ENCODE data around the gene MED15. TPM values are rescaled to one million over a fixed set of nuclear protein-coding genes. Genes with fewer than 3 reads are reported as not detected.

MED15 gene
- total RNA-seq, 2 experiments from 2014 or later = 94.7 to 108 TPM

DNA sequence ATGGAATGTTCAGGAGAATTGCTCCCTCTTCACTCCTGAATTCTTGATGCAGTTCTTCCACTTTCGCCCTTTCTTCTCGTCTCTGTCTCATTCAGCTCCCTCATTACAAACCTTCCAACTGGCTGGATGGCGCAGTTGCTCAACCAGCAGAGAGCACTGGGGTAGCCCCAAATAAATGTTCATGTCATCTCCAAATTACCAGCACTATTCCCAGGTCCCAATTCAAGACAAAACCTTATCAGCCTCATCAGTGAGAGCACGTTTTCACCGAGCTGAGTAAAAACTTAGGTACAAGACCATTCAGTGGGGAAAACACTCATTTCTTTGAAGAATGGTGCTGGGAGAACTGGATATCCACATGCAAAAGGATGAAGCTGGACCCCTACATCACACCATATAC, 120.0 kb downstream of the MED15 start:
- DNase-seq = no peak
- no peaks in the 10 kb centered on the region for H3K36me3 Mint-ChIP-seq (ENCODE audit: low read depth)
- intact Hi-C loops (cut with micrococcal nuclease) = no loop called here
- no peak overlapping the region for H3K4me3 Mint-ChIP-seq
- H3K27me3 Mint-ChIP-seq (ENCODE audit: low read depth) = no peaks in the 10 kb centered on the region
- H3K27ac Mint-ChIP-seq = no peak overlapping the region
- no peaks in the 10 kb centered on the region for H3K9me3 Mint-ChIP-seq
- CTCF ChIA-PET = no interaction called here
- H3K4me1 Mint-ChIP-seq (ENCODE audit: low read depth) = peaks cover 13% of the 10 kb centered on the region

DNA sequence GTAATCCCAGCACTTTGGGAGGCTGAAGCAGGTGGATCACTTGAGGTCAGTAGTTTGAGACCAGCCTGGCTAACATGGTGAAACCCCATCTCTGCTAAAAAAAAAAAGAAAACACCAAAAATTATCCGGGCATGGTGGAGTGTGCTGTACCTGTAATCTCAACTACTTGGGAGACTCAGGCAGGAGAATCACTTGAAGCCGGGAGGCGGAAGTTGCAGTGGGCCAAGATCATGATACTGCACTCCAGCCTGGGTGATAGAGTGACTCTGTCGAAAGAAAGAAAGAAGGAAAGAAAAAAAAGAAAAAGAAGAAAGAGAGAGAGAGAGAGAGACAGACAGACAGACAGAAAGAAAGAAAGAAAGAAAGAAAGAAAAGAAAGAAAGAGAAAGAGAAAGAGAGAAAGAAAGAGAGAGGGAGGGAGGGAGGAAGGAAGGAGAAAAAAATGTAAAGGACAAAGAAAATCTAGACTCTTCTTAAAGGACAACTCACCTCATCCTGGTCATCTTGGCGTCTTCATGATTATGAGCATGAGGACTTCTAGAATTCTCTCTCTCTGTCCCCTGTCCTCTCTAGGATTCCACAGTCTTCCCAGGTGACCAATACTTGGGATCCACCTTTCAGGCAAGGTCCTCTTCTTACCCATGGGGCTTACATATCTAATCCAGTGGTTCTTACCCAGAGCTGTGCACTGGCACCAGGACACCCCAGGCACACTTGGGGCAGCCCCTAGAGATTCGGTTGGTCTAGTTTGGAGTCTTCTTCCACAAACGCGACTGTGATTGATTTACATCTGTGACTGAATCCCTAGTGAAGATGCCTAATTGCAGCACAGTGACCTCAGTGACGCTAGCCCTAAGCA, 120.9 kb downstream of the MED15 start:
- CTCF ChIA-PET = no interaction called here
- Mint-ChIP-seq H3K4me3 (no peak overlapping the region), H3K4me1 (ENCODE audit: low read depth) (peaks cover 13% of the 10 kb centered on the region), H3K27me3 (ENCODE audit: low read depth) (no peaks in the 10 kb centered on the region), H3K36me3 (ENCODE audit: low read depth) (no peaks in the 10 kb centered on the region), H3K27ac (no peak overlapping the region), H3K9me3 (no peaks in the 10 kb centered on the region)
- intact Hi-C loops (cut with micrococcal nuclease) = no loop called here
- no peak for DNase-seq

DNA sequence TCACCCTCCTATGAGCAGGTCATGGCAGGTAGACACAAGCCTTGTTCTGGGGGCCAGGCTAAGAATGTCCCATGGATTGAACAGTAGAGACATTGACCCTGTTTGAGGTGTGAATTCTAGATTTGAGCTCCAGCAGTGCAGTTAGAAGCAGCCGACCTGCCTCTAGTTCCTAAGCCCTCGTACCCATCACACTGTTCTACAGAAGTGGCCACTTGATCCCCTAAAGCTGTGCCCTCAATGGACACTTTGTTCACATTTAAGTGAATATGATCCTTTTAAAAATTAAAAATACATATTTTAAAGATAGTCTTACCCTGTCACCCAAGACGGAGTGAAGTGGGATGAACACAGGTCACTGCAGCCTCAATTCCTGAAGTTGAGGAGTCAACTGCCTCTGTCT, 122.0 kb downstream of the MED15 start:
- Mint-ChIP-seq H3K4me3 (no peak overlapping the region), H3K36me3 (ENCODE audit: low read depth) (no peaks in the 10 kb centered on the region), H3K27ac (no peak overlapping the region), H3K4me1 (ENCODE audit: low read depth) (peaks cover 9% of the 10 kb centered on the region), H3K9me3 (no peaks in the 10 kb centered on the region), H3K27me3 (ENCODE audit: low read depth) (no peaks in the 10 kb centered on the region)
- CTCF ChIA-PET = no interaction called here
- intact Hi-C loops (cut with micrococcal nuclease) = no loop called here
- no peak for DNase-seq

DNA sequence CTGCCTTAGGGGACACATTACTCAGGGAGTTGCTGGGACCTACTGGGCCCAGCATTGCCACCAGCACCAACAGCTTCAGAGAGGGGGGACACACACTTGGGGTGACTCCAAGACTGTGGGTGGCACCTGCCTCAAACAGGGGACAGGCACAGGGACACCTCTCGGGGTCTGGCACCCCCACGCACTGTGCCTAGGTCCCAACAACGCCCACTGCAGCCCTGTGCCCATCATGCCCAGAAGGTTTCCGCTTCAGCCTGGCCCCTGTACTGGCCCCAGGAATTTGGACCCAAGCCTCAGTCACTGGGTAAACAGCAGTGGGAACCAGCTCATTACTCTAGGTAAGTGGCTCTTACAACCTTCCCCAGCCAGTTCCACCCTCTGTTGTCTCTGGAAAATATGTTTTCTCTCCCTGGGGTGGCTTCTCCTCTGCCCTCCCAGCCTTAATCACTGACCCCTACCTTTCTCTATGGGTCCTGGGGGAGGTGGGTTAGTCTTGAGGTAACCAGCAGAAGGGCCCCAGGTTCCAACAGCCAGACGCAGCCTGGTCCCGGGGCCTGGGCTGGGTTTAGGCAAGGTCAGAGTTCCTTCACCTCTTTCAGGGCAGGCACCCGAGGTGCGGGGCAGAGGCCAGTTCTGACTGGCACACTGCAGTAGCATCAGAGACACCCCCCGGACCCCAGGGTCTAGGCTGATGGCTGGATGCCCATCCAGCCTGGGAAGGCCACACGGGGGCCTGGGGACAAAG, 123.6 kb downstream of the MED15 start:
- no peak overlapping the region for H3K4me3 Mint-ChIP-seq
- CTCF ChIA-PET = interaction anchor here (1.1 kb wide), 1 partner anchor 25 kb away, joined by 4 read pairs; no protein-coding TSS in a partner anchor
- no peak for DNase-seq
- H3K27me3 Mint-ChIP-seq (ENCODE audit: low read depth) = no peaks in the 10 kb centered on the region
- intact Hi-C loops (cut with micrococcal nuclease) = no loop called here
- H3K4me1 Mint-ChIP-seq (ENCODE audit: low read depth) = no peaks in the 10 kb centered on the region
- H3K27ac Mint-ChIP-seq = no peak overlapping the region
- no peaks in the 10 kb centered on the region for H3K36me3 Mint-ChIP-seq (ENCODE audit: low read depth)
- H3K9me3 Mint-ChIP-seq = no peaks in the 10 kb centered on the region

DNA sequence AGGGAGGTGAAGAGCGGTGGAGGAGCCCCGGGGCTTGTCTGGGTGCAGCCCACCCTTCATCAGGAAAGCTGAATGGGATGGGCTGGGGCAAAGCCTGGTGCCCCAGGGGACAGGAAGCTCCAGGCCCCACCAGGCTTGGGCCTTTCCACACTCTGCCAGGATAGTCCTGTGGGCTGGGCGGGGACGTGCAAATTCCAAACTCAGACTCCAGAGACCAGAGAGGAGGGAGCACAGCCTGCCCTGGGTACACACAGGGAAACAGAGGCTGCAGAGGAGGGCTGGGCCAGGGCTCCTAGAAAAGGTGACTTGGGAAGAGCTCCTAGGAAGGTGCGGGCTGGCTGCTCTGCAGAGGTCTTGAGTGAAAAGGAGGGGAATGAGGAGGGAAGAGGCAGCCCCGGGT, 124.7 kb downstream of the MED15 start:
- DNase-seq = no peak
- H3K27ac Mint-ChIP-seq = no peak overlapping the region
- no peaks in the 10 kb centered on the region for H3K4me1 Mint-ChIP-seq (ENCODE audit: low read depth)
- intact Hi-C loops (cut with micrococcal nuclease) = no loop called here
- CTCF ChIA-PET = no interaction called here
- no peaks in the 10 kb centered on the region for H3K36me3 Mint-ChIP-seq (ENCODE audit: low read depth)
- no peaks in the 10 kb centered on the region for H3K9me3 Mint-ChIP-seq
- no peak overlapping the region for H3K4me3 Mint-ChIP-seq
- H3K27me3 Mint-ChIP-seq (ENCODE audit: low read depth) = no peaks in the 10 kb centered on the region

DNA sequence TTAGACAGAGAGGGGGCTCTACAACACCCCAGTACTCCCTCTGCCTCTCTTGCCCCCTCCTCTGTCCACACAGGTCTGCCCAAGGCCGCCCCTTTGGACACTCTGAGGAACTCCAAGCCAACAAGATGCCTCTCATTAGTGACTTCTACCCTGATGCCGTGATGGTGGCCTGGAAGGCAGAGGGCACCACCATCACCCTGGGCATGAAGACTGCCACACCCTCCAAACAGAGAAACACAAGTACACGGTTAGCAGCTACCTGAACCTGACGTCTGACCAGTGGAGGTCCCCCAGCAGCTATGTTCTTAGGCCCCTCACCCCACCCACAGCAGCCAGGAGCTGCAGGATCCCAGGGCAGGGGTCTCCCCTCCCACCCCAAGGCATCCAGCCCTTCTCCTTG, 125.1 kb downstream of the MED15 start:
- DNase-seq = no peak
- no peaks in the 10 kb centered on the region for H3K9me3 Mint-ChIP-seq
- intact Hi-C loops (cut with micrococcal nuclease) = no loop called here
- H3K27ac Mint-ChIP-seq = no peak overlapping the region
- H3K4me1 Mint-ChIP-seq (ENCODE audit: low read depth) = no peaks in the 10 kb centered on the region
- CTCF ChIA-PET = interaction anchor here (1.0 kb wide), 1 partner anchor 68 kb away, joined by 3 read pairs; no protein-coding TSS in a partner anchor
- H3K27me3 Mint-ChIP-seq (ENCODE audit: low read depth) = no peaks in the 10 kb centered on the region
- H3K4me3 Mint-ChIP-seq = no peak overlapping the region
- H3K36me3 Mint-ChIP-seq (ENCODE audit: low read depth) = no peaks in the 10 kb centered on the region

DNA sequence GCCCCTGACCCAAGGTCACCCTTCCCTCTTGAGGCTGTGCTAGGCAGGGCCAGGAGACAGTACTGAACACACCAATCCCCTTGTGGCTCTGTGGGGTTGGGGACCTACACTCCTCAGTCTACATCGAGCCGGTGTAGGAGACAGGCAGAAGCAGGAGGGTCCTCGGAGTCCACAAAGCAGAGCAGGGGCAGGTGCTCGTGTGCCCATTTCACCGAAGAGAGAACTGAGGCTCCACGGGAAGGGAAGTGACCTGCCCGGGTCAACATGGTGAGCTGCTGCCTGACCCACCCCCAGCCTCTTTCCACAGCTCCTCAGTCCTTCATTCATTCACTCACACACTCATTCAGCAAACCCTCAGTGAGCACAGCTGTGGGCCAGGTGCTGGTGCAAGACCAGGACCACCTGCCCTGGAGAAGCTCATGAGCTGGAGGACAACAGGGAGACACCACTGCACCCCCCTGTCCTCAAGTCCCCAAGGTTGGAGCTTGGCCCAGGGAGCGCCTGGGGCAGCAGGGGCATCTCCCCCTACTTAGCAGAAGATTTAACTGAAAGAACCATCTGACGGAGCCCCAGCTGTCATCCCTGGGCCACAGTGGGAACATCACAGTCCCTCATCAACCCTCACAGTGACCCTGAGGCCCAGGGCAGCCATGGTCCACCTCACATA, 127.3 kb downstream of the MED15 start:
- Mint-ChIP-seq H3K9me3 (no peaks in the 10 kb centered on the region), H3K36me3 (ENCODE audit: low read depth) (no peaks in the 10 kb centered on the region), H3K27me3 (ENCODE audit: low read depth) (no peaks in the 10 kb centered on the region), H3K4me3 (no peak overlapping the region), H3K4me1 (ENCODE audit: low read depth) (no peaks in the 10 kb centered on the region), H3K27ac (no peak overlapping the region)
- intact Hi-C loops (cut with micrococcal nuclease) = no loop called here
- CTCF ChIA-PET = interaction anchor here (1.1 kb wide), 1 partner anchor 28 kb away, joined by 3 read pairs; no protein-coding TSS in a partner anchor
- no peak for DNase-seq

DNA sequence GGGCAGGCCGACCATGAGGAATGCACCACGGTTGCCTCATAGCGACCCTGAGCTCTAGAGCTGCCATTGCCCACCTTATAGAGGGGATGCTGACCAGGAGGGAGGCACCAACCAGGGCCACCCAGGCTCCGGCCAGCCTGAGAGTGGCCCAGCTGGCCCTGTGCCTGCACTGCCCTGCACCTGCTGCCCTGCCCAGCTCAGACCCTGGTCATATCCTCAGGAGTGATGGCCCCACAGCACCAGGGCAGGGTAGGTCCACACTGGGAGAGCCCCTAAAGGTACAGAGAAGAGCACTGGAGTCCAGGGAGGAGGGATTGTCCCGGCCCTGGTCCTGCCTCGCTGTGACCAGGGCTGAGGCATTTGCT, 127.8 kb downstream of the MED15 start:
- no peak overlapping the region for H3K4me3 Mint-ChIP-seq
- no peaks in the 10 kb centered on the region for H3K27me3 Mint-ChIP-seq (ENCODE audit: low read depth)

DNA sequence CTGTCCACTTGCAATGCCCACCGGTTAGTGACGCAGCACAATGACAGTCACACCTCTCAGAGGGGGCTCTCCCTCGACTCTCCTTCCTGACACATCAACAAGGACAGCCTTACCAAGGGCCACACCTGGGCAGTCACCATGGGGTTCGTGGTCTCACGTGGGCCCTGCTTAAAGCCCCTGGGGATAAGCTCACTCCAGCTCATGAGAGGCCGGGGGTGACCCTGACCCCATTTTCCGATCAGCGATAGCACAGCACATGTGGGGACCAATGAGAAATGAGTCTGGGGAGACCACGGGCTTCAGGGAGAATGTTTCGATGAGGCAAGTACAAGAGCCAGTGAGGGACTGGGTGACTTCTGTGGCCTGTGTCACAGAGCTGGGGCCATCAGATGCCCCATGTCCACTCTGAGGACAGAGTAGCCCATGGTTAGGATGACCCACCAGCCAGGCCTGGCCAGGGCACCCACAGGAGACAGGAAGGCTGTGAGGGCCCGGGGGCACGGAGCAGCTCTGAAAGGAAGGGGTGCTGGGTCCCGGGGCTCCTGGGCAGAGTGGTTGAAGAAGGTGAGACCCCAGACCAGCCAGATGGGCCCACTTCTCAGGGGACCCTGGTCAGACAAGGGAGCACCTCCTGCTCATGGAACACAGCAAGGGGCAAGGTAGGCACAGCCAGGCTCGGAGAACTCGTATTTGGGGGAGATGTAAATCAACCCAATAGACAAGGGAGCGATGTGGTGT, 128.8 kb downstream of the MED15 start:
- no peaks in the 10 kb centered on the region for H3K27me3 Mint-ChIP-seq (ENCODE audit: low read depth)
- H3K9me3 Mint-ChIP-seq = no peaks in the 10 kb centered on the region
- no peak overlapping the region for H3K27ac Mint-ChIP-seq
- intact Hi-C loops (cut with micrococcal nuclease) = no loop called here
- no peaks in the 10 kb centered on the region for H3K36me3 Mint-ChIP-seq (ENCODE audit: low read depth)
- no peak overlapping the region for H3K4me3 Mint-ChIP-seq
- DNase-seq = no peak
- no peaks in the 10 kb centered on the region for H3K4me1 Mint-ChIP-seq (ENCODE audit: low read depth)
- CTCF ChIA-PET = interaction anchor here (1.0 to 1.1 kb wide), 2 partner anchors 27 to 31 kb away, joined by 3 read pairs; no protein-coding TSS in a partner anchor

More for the DNA sequence above, 127.8 kb downstream of the MED15 start:
- intact Hi-C loops (cut with micrococcal nuclease) = no loop called here
- H3K36me3 Mint-ChIP-seq (ENCODE audit: low read depth) = no peaks in the 10 kb centered on the region
- no peaks in the 10 kb centered on the region for H3K9me3 Mint-ChIP-seq
- no peaks in the 10 kb centered on the region for H3K4me1 Mint-ChIP-seq (ENCODE audit: low read depth)
- no peak overlapping the region for H3K27ac Mint-ChIP-seq
- no peak for DNase-seq
- CTCF ChIA-PET = interaction anchor here (1.1 kb wide), 1 partner anchor 28 kb away, joined by 3 read pairs; no protein-coding TSS in a partner anchor

DNA sequence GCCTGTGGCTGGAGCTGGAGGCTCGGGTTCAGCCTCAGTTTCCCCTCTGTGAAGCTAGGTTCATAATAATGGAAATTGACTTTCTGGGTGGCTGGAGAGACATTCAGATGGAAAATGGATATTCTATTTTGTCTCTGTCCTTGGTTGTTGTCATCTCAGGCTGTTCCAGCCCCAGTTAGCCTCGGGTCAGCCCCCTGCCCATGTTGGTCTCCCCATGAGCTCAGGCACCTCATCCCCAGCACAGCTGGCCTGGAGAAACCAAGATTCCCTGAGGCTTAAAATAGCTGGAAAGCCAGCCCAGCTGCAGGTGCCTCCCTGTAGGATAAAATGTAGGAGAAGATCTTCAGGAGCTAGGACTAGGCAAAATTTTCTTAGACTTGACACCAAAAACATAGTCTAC, 129.5 kb downstream of the MED15 start:
- intact Hi-C loops (cut with micrococcal nuclease) = no loop called here
- H3K27me3 Mint-ChIP-seq (ENCODE audit: low read depth) = no peaks in the 10 kb centered on the region
- no peaks in the 10 kb centered on the region for H3K9me3 Mint-ChIP-seq
- H3K4me3 Mint-ChIP-seq = no peak overlapping the region
- H3K4me1 Mint-ChIP-seq (ENCODE audit: low read depth) = no peaks in the 10 kb centered on the region
- H3K36me3 Mint-ChIP-seq (ENCODE audit: low read depth) = no peaks in the 10 kb centered on the region
- no peak overlapping the region for H3K27ac Mint-ChIP-seq
- CTCF ChIA-PET = interaction anchor here (1.0 kb wide), 1 partner anchor 32 kb away, joined by 3 read pairs; no protein-coding TSS in a partner anchor
- no peak for DNase-seq
